GM23338 (cell line): ENCODE results near the gene ERN1. TPM values are rescaled to one million over a fixed set of nuclear protein-coding genes. Genes with fewer than 3 reads are reported as not detected.

Source experiments
- ATAC-seq: fragments of 200-7000 bp; cut with Tn5 transposase; 3 replicates; pipeline ENCODE4 v1.9.1; 2020
- DNase-seq: peaks from one replicate; pipeline ENCODE4 v3.0.0-alpha.2; 2015; ENCODE audit warnings: low spot score
- H2AFZ ChIP-seq: fragments of 200-600 bp; sonication (generic); 2 replicates; pipeline ENCODE4 v1.8.0; 2016; ENCODE audit warnings: antibody characterized with exemption, mild to moderate bottlenecking, moderate library complexity
- H3F3A ChIP-seq: fragments of 200-600 bp; sonication (generic); replicated peaks from 2 replicates; pipeline ENCODE4 v1.8.0; 2017; ENCODE audit warnings: antibody characterized with exemption, mixed run types, low read depth
- H3K27ac ChIP-seq: fragments of 200-600 bp; sonication (generic); 2 replicates; pipeline ENCODE4 v1.6.1; 2016; ENCODE audit warnings: low read depth
- H3K27me3 ChIP-seq: fragments of 200-600 bp; sonication (generic); 2 replicates; pipeline ENCODE4 v1.8.0; 2016; ENCODE audit warnings: mild to moderate bottlenecking, mixed run types, moderate library complexity; ENCODE audit not compliant: insufficient read depth
- H3K36me3 ChIP-seq: fragments of 200-600 bp; sonication (generic); 2 replicates; pipeline ENCODE4 v1.8.0; 2016; ENCODE audit warnings: mild to moderate bottlenecking; ENCODE audit not compliant: insufficient read depth
- H3K4me1 ChIP-seq: fragments of 200-600 bp; sonication (generic); 2 replicates; pipeline ENCODE4 v1.8.0; 2016; ENCODE audit warnings: mild to moderate bottlenecking, moderate library complexity; ENCODE audit not compliant: insufficient read depth
- H3K4me2 ChIP-seq: fragments of 200-600 bp; sonication (generic); 2 replicates; pipeline ENCODE4 v1.7.1; 2017; ENCODE audit warnings: mixed run types
- H3K4me3 ChIP-seq: fragments of 200-600 bp; sonication (generic); 2 replicates; pipeline ENCODE4 v1.6.1; 2016; ENCODE audit warnings: mixed run types
- H3K79me2 ChIP-seq: fragments of 200-600 bp; sonication (generic); replicated peaks from 2 replicates; pipeline ENCODE4 v1.8.0; 2017; ENCODE audit warnings: mild to moderate bottlenecking; ENCODE audit not compliant: insufficient read depth
- H3K9me2 ChIP-seq: fragments of 200-600 bp; sonication (generic); 2 replicates; pipeline ENCODE4 v1.8.0; 2017; ENCODE audit not compliant: insufficient read depth
- H4K20me1 ChIP-seq: fragments of 200-600 bp; sonication (generic); replicated peaks from 2 replicates; pipeline ENCODE4 v1.8.0; 2017; ENCODE audit warnings: mild to moderate bottlenecking; ENCODE audit not compliant: insufficient read depth
- H3K27ac Mint-ChIP-seq: 2 replicates; pipeline ENCODE4 v1.8.0; 2020; ENCODE audit warnings: inconsistent platforms, mild to moderate bottlenecking, moderate library complexity, mixed read lengths
- H3K27me3 Mint-ChIP-seq: 3 replicates; pipeline ENCODE4 v1.8.0; 2022; ENCODE audit warnings: low read depth, mild to moderate bottlenecking, moderate library complexity, mixed read lengths, inconsistent platforms; ENCODE audit not compliant: insufficient read depth, poor library complexity
- H3K36me3 Mint-ChIP-seq: 3 replicates; pipeline ENCODE4 v1.8.0; 2021; ENCODE audit warnings: low read depth, mild to moderate bottlenecking, inconsistent platforms, moderate library complexity, mixed read lengths
- H3K4me1 Mint-ChIP-seq: 3 replicates; pipeline ENCODE4 v1.8.0; 2020; ENCODE audit warnings: mild to moderate bottlenecking, inconsistent platforms, mixed read lengths
- H3K4me3 Mint-ChIP-seq: 3 replicates; pipeline ENCODE4 v1.8.0; 2021; ENCODE audit warnings: moderate library complexity, mild to moderate bottlenecking, inconsistent platforms, mixed read lengths
- H3K9me3 Mint-ChIP-seq: 3 replicates; pipeline ENCODE4 v1.8.0; 2020; ENCODE audit warnings: moderate library complexity, mild to moderate bottlenecking, inconsistent platforms, mixed read lengths
- CREB1 ChIP-seq: fragments of 250-450 bp; sonication (Bioruptor Pico); IDR thresholded peaks from 2 replicates; pipeline ENCODE4 v1.5.0; 2020; ENCODE audit warnings: low read depth, mild to moderate bottlenecking, moderate library complexity
- NANOG ChIP-seq: IDR thresholded peaks from 2 replicates; pipeline ENCODE4 v1.6.1; 2016; ENCODE audit warnings: antibody characterized with exemption, borderline replicate concordance
- POLR2AphosphoS5 ChIP-seq: IDR thresholded peaks from 2 replicates; pipeline ENCODE4 v1.6.1; 2016; ENCODE audit warnings: antibody characterized with exemption, low read depth
- STAT1 ChIP-seq: IDR thresholded peaks from one replicate; pipeline ENCODE4 v1.6.1; 2016; ENCODE audit warnings: antibody characterized with exemption; ENCODE audit not compliant: unreplicated experiment
- ZNF331 ChIP-seq: fragments of 250-450 bp; sonication (Bioruptor Pico); IDR thresholded peaks from 2 replicates; pipeline ENCODE4 v1.5.0; 2020; ENCODE audit warnings: low read depth, mild to moderate bottlenecking, moderate library complexity
- polyA plus RNA-seq: library from polyadenylated mRNA; unstranded; fragments of >200 nt; fragmentation: Nextera tagmentation; extraction: Ambion mirVana; gene quantifications from 2 replicates; pipeline ENCODE4 v1.2.1, GENCODE V29; 2016
- total RNA-seq: library from RNA; depleted of rRNA; stranded (reverse); fragments of >200 nt; shearing (Covaris generic); gene quantifications from 2 replicates; pipeline ENCODE4 v1.2.3, GENCODE V29; 2014
- TF ChIP-seq, protein P1 (sequence below), 2 experiments: fragments of 200-600 bp in 1 of 2; sonication (generic) in 1 of 2; conservative IDR thresholded peaks; 2 replicates each; pipeline versions ENCODE4 v1.5.1 to v1.6.1; 2016 to 2017; ENCODE audit warnings: antibody characterized with exemption in 2 of 2, low read depth in 2 of 2, mild to moderate bottlenecking in 2 of 2, moderate library complexity in 1 of 2
- TF ChIP-seq, protein P2 (sequence below): IDR thresholded peaks from 2 replicates; pipeline ENCODE4 v1.6.1; 2016; ENCODE audit warnings: antibody characterized with exemption

The ERN1 gene
- total and polyA plus RNA-seq, 2 experiments from 2014 or later = 5.9 to 7.5 TPM

DNA sequence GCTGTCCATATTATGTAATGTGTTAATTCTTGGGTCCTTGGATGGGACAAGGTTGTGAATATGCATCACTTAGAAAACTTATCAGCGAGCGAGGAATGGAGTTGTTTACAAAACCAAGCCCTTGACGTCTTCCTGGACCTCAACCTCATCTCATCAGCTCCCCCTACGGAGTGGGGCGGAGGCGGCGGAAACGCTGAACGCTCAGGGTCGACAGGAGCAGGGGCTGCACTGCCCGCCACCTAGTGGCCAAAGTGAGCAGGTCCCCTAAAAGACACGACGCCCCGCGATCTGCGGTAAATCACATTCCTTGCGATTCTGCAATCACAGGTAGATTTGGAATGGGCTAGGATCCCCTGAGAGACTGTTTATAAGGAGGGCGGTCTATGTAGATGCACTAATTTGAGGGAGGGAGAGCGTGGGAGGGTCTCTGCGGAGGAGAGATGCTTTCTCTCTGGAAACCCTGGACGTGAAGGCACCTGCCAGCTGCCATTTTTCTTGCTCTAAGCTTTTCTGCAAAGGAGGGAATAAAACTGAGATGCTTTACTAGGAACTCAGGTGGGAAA lies 104.1 kb downstream of the ERN1 start:
- Mint-ChIP-seq H3K4me3 (peak overlapping the region; percentile 48; the same call in 2 of the 3 replicates), H3K9me3 (no peaks in the 10 kb centered on the region; the same call in 2 of the 3 replicates), H3K4me1 (peaks cover 4% of the 10 kb centered on the region), H3K27ac (no peak overlapping the region), H3K36me3 (no peaks in the 10 kb centered on the region), H3K27me3 (peaks cover 12% of the 10 kb centered on the region)
- Histone ChIP-seq H4K20me1 (no peaks in the 10 kb centered on the region), H3K36me3 (no peaks in the 10 kb centered on the region), H3K79me2 (no peaks in the 10 kb centered on the region), H2AFZ (peak overlapping the region; percentile 84; the same call in 1 of the 2 replicates), H3K4me2 (peak overlapping the region; percentile 70), H3F3A (no peaks in the 10 kb centered on the region), H3K4me1 (no peaks in the 10 kb centered on the region), H3K9me2 (no peaks in the 10 kb centered on the region), H3K27me3 (0 out of 2 replicates have a peak, but pooled peaks cover 4% of the 10 kb centered on the region), H3K4me3 (peak overlapping the region; percentile 42), H3K27ac (no peak overlapping the region)
- TF ChIP-seq STAT1 (no peak), CREB1 (0 out of 2 replicates have a peak, but pooled peaks have one; percentile 24)
- TF ChIP-seq, protein P1, sequence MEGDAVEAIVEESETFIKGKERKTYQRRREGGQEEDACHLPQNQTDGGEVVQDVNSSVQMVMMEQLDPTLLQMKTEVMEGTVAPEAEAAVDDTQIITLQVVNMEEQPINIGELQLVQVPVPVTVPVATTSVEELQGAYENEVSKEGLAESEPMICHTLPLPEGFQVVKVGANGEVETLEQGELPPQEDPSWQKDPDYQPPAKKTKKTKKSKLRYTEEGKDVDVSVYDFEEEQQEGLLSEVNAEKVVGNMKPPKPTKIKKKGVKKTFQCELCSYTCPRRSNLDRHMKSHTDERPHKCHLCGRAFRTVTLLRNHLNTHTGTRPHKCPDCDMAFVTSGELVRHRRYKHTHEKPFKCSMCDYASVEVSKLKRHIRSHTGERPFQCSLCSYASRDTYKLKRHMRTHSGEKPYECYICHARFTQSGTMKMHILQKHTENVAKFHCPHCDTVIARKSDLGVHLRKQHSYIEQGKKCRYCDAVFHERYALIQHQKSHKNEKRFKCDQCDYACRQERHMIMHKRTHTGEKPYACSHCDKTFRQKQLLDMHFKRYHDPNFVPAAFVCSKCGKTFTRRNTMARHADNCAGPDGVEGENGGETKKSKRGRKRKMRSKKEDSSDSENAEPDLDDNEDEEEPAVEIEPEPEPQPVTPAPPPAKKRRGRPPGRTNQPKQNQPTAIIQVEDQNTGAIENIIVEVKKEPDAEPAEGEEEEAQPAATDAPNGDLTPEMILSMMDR (conservative IDR thresholded peaks at IDR 0.05; ENCODE audit: low read depth in 2 of 2) = peak; percentile 95 to 98
- DNase-seq = peak; percentile 95
- ATAC-seq = peak; percentile 96

DNA sequence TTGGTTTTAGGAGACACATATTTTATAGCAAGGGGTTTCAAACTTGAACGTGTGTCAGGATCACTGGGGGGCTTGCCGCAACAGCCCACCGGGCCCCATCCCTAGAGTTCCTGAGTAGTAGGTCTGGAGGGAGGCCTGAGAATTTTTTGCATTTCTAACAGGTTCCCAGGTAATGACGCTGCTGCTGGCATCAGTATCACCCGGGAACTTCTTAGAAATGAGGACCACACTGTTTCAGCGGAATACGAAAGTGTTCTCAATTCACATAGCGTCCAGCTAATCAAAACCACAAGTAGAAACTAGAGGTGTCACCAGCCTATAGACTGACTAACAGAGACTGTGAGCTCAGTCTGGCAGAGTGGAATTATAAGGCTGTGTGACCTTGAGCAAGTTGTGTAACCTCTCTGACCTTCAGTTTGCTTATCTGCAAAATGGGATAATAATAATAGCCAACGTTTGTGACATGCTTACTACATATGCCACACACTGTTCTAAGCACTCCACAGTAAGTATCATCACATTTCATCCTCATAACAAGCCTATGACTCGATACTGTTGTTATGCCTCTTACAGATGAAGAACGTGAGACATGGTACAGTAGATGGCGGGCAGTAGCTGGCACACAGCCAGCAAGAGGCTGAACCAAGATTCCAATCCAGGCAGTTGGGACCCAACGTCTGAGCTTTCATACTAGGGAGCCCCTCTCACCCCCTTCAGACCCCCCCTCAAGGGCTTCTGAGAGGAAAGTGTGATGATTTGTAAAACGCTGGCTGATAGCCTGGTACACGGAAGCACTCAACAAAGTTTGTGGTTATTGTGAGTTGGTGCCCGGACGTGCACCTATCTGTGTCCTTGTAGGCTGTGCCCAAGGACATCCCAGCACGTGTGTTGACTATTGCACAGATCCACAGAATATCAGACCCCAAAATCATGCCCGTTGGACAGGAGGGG lies 104.9 kb downstream of the ERN1 start:
- no peaks in the 10 kb centered on the region for H4K20me1 ChIP-seq
- H3K27me3 Mint-ChIP-seq = peaks cover 12% of the 10 kb centered on the region
- no peaks in the 10 kb centered on the region for H3K36me3 Mint-ChIP-seq
- H3K27me3 ChIP-seq = 0 out of 2 replicates have a peak, but pooled peaks cover 4% of the 10 kb centered on the region
- no peak overlapping the region for H3K27ac ChIP-seq
- peaks cover 5% of the 10 kb centered on the region for H3K4me1 Mint-ChIP-seq
- no peaks in the 10 kb centered on the region for H3K4me1 ChIP-seq
- H3K27ac Mint-ChIP-seq = no peak overlapping the region
- H2AFZ ChIP-seq = no peak overlapping the region
- no peaks in the 10 kb centered on the region for H3K36me3 ChIP-seq
- no peaks in the 10 kb centered on the region; the same call in 2 of the 3 replicates for H3K9me3 Mint-ChIP-seq
- H3K4me2 ChIP-seq = no peak overlapping the region
- no peak overlapping the region for H3K4me3 Mint-ChIP-seq
- H3K79me2 ChIP-seq = no peaks in the 10 kb centered on the region
- H3K4me3 ChIP-seq = no peak overlapping the region
- no peak for ATAC-seq
- no peaks in the 10 kb centered on the region for H3K9me2 ChIP-seq
- H3F3A ChIP-seq = no peaks in the 10 kb centered on the region
- DNase-seq = no peak
- no peak for TF ChIP-seq ZNF331 (CRISPR knock-in tag)
- TF ChIP-seq, protein P1 (conservative IDR thresholded peaks at IDR 0.05; ENCODE audit: low read depth in 2 of 2) = no peak
- TF ChIP-seq STAT1 = no peak
- TF ChIP-seq, protein P2, sequence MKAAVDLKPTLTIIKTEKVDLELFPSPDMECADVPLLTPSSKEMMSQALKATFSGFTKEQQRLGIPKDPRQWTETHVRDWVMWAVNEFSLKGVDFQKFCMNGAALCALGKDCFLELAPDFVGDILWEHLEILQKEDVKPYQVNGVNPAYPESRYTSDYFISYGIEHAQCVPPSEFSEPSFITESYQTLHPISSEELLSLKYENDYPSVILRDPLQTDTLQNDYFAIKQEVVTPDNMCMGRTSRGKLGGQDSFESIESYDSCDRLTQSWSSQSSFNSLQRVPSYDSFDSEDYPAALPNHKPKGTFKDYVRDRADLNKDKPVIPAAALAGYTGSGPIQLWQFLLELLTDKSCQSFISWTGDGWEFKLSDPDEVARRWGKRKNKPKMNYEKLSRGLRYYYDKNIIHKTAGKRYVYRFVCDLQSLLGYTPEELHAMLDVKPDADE = no peak
- TF ChIP-seq NANOG = no peak
- TF ChIP-seq POLR2AphosphoS5 = no peak
